Endothelial cell of umbilical vein (primary cell): Measurements from ENCODE around the gene NPM1.

Experiments
- EZH2 ChIP-seq: IDR thresholded peaks from 2 replicates; pipeline ENCODE4 v1.6.1; 2012; ENCODE audit warnings: borderline replicate concordance, low read depth, mild to moderate bottlenecking, moderate library complexity, low read length, inconsistent platforms; ENCODE audit not compliant: severe bottlenecking
- JUN ChIP-seq: IDR thresholded peaks from 2 replicates; pipeline ENCODE4 v1.6.1; 2011; ENCODE audit warnings: borderline replicate concordance, low read depth; ENCODE audit not compliant: insufficient read length, insufficient read depth
- POLR2A ChIP-seq: IDR thresholded peaks from 2 replicates; pipeline ENCODE4 v1.6.1; 2012; ENCODE audit warnings: low read depth, mild to moderate bottlenecking, control low read depth, low read length
- TF ChIP-seq, protein P1 (sequence below), 2 donors: IDR thresholded peaks; 1 replicate in 1 of 2; 2 replicates in 1 of 2; pipeline ENCODE4 v1.5.1; 2011; ENCODE audit warnings: low read length in 2 of 2, mild to moderate bottlenecking in 2 of 2, moderate library complexity in 2 of 2, control low read depth in 1 of 2, inconsistent platforms in 1 of 2, low read depth in 1 of 2; ENCODE audit not compliant: insufficient read depth in 1 of 2; ENCODE audit errors: extremely low read depth in 1 of 2
- TF ChIP-seq, protein P2 (sequence below): IDR thresholded peaks from 2 replicates; pipeline ENCODE4 v1.6.1; 2011; ENCODE audit not compliant: insufficient read depth, insufficient read length

DNA sequence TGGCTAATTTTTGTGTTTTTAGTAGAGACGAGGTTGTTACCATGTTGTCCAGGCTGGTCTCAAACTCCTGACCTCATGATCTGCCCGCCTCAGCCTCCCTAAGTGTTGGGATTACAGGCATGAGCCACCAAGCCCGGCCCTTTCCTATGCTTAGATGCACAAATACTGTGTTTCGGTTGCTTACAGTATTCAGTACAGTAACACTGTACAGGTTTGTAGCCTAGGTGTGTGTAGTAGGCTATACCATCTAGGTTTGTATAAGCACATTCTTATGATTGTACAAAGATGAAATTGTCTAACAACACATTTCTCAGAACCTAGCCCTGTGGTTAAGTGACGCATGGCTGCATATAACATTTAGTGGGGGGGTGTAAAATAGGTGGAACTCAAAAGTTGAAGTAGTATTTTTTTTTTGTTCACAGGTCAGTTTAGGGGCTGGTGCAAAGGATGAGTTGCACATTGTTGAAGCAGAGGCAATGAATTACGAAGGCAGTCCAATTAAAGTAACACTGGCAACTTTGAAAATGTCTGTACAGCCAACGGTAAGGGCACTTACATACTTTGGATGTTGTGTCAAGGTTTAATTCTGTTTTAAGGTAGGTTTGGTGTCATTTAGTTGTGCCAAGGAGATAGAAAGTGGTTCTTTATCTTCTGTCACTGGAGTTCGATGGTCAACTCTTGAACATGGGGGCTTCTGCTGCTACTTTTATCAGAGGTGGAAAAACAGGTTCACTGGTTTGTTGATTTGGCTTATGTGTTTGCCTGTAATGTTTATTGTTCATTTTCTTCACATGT, 3.4 kb downstream of the NPM1 start:
- TF ChIP-seq POLR2A (no peak), EZH2 (no peak), JUN (no peak)
- TF ChIP-seq, protein P1, sequence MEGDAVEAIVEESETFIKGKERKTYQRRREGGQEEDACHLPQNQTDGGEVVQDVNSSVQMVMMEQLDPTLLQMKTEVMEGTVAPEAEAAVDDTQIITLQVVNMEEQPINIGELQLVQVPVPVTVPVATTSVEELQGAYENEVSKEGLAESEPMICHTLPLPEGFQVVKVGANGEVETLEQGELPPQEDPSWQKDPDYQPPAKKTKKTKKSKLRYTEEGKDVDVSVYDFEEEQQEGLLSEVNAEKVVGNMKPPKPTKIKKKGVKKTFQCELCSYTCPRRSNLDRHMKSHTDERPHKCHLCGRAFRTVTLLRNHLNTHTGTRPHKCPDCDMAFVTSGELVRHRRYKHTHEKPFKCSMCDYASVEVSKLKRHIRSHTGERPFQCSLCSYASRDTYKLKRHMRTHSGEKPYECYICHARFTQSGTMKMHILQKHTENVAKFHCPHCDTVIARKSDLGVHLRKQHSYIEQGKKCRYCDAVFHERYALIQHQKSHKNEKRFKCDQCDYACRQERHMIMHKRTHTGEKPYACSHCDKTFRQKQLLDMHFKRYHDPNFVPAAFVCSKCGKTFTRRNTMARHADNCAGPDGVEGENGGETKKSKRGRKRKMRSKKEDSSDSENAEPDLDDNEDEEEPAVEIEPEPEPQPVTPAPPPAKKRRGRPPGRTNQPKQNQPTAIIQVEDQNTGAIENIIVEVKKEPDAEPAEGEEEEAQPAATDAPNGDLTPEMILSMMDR (IDR thresholded peaks at IDR 0.05; ENCODE audit: extremely low read depth in 1 of 2, insufficient read depth in 1 of 2, low read depth in 1 of 2, low read length in 2 of 2): no peak
- TF ChIP-seq, protein P2, sequence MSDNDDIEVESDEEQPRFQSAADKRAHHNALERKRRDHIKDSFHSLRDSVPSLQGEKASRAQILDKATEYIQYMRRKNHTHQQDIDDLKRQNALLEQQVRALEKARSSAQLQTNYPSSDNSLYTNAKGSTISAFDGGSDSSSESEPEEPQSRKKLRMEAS: no peak
